ENCODE results near the gene RBM23.

DNA sequence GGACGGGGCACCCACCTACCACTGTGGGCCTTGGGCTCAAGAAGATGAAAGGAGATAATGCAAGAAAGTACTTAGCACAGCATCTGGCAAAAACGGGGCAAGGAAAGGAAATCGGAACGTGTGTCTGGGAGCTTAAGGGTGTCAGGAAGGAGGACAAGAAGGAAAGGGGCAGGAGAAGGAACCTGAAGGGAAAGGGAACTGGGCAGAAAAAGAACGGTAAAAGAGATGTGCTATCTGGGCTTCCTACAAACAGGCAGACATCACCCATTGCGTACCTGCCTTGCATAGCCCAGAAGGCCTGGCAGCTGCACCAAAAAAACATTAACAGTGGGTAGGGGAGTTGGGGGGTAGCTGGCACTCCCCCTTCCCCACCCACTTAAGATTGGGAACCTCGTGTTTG is 36.9 kb downstream of the RBM23 start:
- TF ChIP-seq, protein P1, sequence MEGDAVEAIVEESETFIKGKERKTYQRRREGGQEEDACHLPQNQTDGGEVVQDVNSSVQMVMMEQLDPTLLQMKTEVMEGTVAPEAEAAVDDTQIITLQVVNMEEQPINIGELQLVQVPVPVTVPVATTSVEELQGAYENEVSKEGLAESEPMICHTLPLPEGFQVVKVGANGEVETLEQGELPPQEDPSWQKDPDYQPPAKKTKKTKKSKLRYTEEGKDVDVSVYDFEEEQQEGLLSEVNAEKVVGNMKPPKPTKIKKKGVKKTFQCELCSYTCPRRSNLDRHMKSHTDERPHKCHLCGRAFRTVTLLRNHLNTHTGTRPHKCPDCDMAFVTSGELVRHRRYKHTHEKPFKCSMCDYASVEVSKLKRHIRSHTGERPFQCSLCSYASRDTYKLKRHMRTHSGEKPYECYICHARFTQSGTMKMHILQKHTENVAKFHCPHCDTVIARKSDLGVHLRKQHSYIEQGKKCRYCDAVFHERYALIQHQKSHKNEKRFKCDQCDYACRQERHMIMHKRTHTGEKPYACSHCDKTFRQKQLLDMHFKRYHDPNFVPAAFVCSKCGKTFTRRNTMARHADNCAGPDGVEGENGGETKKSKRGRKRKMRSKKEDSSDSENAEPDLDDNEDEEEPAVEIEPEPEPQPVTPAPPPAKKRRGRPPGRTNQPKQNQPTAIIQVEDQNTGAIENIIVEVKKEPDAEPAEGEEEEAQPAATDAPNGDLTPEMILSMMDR (conservative IDR thresholded peaks at IDR 0.05): no peak
- no peak for TF ChIP-seq EZH2 (IDR thresholded peaks at IDR 0.05; ENCODE audit: low read depth)

Data from PC-9 (cell line).